Liver (tissue), 9 donors: Measurements from ENCODE around the gene TAF11L5. TPM values are rescaled to one million over a fixed set of nuclear protein-coding genes. Genes with fewer than 3 reads are reported as not detected.
"Not testable (repeated sequence)": the region's sequence is repeated elsewhere in the genome, so short reads cannot be mapped to it uniquely, and the experiment has no call there.

Source experiments
- DNase-seq: peaks from one replicate; pipeline ENCODE4 v3.0.0-alpha.2; 2017; ENCODE audit warnings: low spot score
- H3K27ac ChIP-seq, 2 donors: one replicate each; pipeline ENCODE4 v1.7.0; 2013; ENCODE audit warnings: inconsistent platforms in 2 of 2, low read length in 2 of 2, control low read depth in 1 of 2, low read depth in 1 of 2, mild to moderate bottlenecking in 1 of 2
- H3K27me3 ChIP-seq, 4 donors: one replicate each; pipeline versions ENCODE4 v1.6.1 to v1.7.0; 2013; ENCODE audit warnings: low read length in 3 of 4, inconsistent platforms in 1 of 4, mild to moderate bottlenecking in 1 of 4, moderate library complexity in 1 of 4; ENCODE audit not compliant: control insufficient read depth in 4 of 4, insufficient read depth in 4 of 4
- H3K36me3 ChIP-seq, 4 donors: one replicate each; pipeline versions ENCODE4 v1.6.1 to v1.7.0; 2013; ENCODE audit warnings: low read length in 3 of 4, mild to moderate bottlenecking in 3 of 4, low read depth in 1 of 4, moderate library complexity in 1 of 4; ENCODE audit not compliant: control insufficient read depth in 4 of 4, insufficient read depth in 3 of 4
- H3K4me1 ChIP-seq, 4 donors: one replicate each; pipeline versions ENCODE4 v1.6.1 to v1.7.0; 2013; ENCODE audit warnings: low read length in 3 of 4, mild to moderate bottlenecking in 3 of 4, moderate library complexity in 1 of 4; ENCODE audit not compliant: control insufficient read depth in 4 of 4, insufficient read depth in 4 of 4
- H3K4me3 ChIP-seq, 3 donors: one replicate each; pipeline versions ENCODE4 v1.6.1 to v1.7.0; 2013; ENCODE audit warnings: low read length in 3 of 3, control low read depth in 1 of 3, low read depth in 1 of 3, mild to moderate bottlenecking in 1 of 3
- H3K9ac ChIP-seq, 2 donors: one replicate each; pipeline ENCODE4 v1.7.0; 2013; ENCODE audit warnings: low read length in 2 of 2, mild to moderate bottlenecking in 2 of 2, moderate library complexity in 2 of 2, control low read depth in 1 of 2, low read depth in 1 of 2
- H3K9me3 ChIP-seq, 4 donors: one replicate each; pipeline versions ENCODE4 v1.6.1 to v1.7.0; 2013; ENCODE audit warnings: low read length in 3 of 4; ENCODE audit not compliant: control insufficient read depth in 4 of 4
- ATF3 ChIP-seq: IDR thresholded peaks from 2 replicates; pipeline ENCODE4 v1.6.1; 2016; ENCODE audit warnings: antibody characterized with exemption
- EGR1 ChIP-seq, 2 donors: IDR thresholded peaks; 2 replicates each; pipeline ENCODE4 v1.6.1; 2016 to 2018; ENCODE audit warnings: antibody characterized with exemption in 2 of 2, low read depth in 2 of 2
- FOXA1 ChIP-seq: IDR thresholded peaks from 2 replicates; pipeline ENCODE4 v1.6.1; 2016; ENCODE audit warnings: antibody characterized with exemption
- FOXA2 ChIP-seq: IDR thresholded peaks from 2 replicates; pipeline ENCODE4 v1.6.1; 2016; ENCODE audit warnings: antibody characterized with exemption
- GABPA ChIP-seq, 2 donors: IDR thresholded peaks in 1 of 2; conservative IDR thresholded peaks in 1 of 2; 2 replicates each; pipeline ENCODE4 v1.6.1; 2016; ENCODE audit warnings: antibody characterized with exemption in 2 of 2, mild to moderate bottlenecking in 1 of 2, moderate library complexity in 1 of 2
- HNF4A ChIP-seq, 2 donors: conservative IDR thresholded peaks; 2 replicates each; pipeline ENCODE4 v1.6.1; 2016; ENCODE audit warnings: antibody characterized with exemption in 2 of 2, mild to moderate bottlenecking in 2 of 2
- HNF4G ChIP-seq: IDR thresholded peaks from 2 replicates; pipeline ENCODE4 v1.6.1; 2016; ENCODE audit warnings: antibody characterized with exemption
- JUND ChIP-seq, 2 donors: IDR thresholded peaks; 2 replicates each; pipeline ENCODE4 v1.6.1; 2016; ENCODE audit warnings: antibody characterized with exemption in 2 of 2
- RAD21 ChIP-seq, 2 donors: IDR thresholded peaks; 2 replicates each; pipeline ENCODE4 v1.6.1; 2016; ENCODE audit warnings: antibody characterized with exemption in 2 of 2, mild to moderate bottlenecking in 2 of 2
- RXRA ChIP-seq, 2 donors: IDR thresholded peaks; 2 replicates each; pipeline ENCODE4 v1.6.1; 2017 to 2018; ENCODE audit warnings: antibody characterized with exemption in 2 of 2, mild to moderate bottlenecking in 1 of 2
- SP1 ChIP-seq: IDR thresholded peaks from 2 replicates; pipeline ENCODE4 v1.6.1; 2018; ENCODE audit warnings: antibody characterized with exemption, mild to moderate bottlenecking
- TAF1 ChIP-seq: conservative IDR thresholded peaks from 2 replicates; pipeline ENCODE4 v1.6.1; 2016; ENCODE audit warnings: antibody characterized with exemption, mild to moderate bottlenecking
- YY1 ChIP-seq: IDR thresholded peaks from 2 replicates; pipeline ENCODE4 v1.6.1; 2016; ENCODE audit warnings: antibody characterized with exemption, mild to moderate bottlenecking
- WGBS: extraction: QIAGEN DNeasy Blood & Tissue Kit; methylation state at CpG from one replicate; pipeline ENCODE4 v1.1.7; 2013; 5-methylcytosine and 5-hydroxymethylcytosine counted together
- polyA plus RNA-seq, 2 donors: library from polyadenylated mRNA; stranded (reverse) in 1 of 2; unstranded in 1 of 2; fragments of 200-250 nt in 1 of 2; fragments of >200 nt in 1 of 2; fragmentation: Nextera tagmentation in 1 of 2; extraction: Ambion mirVana in 1 of 2; gene quantifications; one replicate each; pipeline versions ENCODE4 v1.2.1 to v1.2.3, GENCODE V29; 2013 to 2015
- total RNA-seq, 2 donors: library from RNA; depleted of rRNA; stranded (reverse); fragments of >200 nt; gene quantifications; one replicate each; pipeline ENCODE4 v1.2.3, GENCODE V29; 2014
- TF ChIP-seq, protein P1 (sequence below): fragments of 150-350 bp; IDR thresholded peaks from 2 replicates; pipeline ENCODE4 v1.5.1; 2017; ENCODE audit warnings: improper control_type of control experiment, low read depth, low read length; ENCODE audit not compliant: missing input control
- TF ChIP-seq, protein P2 (sequence below): IDR thresholded peaks from 2 replicates; pipeline ENCODE4 v1.6.1; 2016; ENCODE audit warnings: antibody characterized with exemption
- TF ChIP-seq, protein P3 (sequence below): IDR thresholded peaks from 2 replicates; pipeline ENCODE4 v1.6.1; 2016; ENCODE audit warnings: antibody characterized with exemption
- donor health status: healthy.
- donor health status: healthy.
- donor health status: healthy.
- donor health status: healthy.
- donor health status: healthy.

TAF11L5 gene
- total RNA-seq: not detected
- not detected for polyA plus RNA-seq

DNA sequence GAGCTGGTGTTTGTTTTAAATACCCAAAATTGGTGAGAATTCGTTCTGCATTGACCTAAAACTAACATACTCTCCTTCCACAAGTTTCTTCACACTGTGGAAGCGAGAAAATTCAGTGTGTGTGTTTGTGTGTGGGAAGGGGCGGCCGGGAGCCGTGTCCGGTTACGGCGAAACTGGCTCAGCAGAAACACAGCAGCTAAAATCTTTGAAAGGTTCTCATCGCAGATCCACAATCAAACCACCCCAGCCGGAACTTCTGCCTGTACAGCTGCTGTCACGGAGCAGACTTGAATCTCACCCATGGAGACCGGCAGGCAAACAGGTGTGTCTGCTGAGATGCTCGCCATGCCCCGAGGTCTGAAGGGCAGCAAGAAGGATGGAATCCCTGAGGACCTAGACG lies at the start of gene TAF11L5:
TSS of gene TAF11L5 (plus strand) at position 301 of the 400 bp plus-strand sequence.
- not testable (repeated sequence) for DNase-seq
- no CpG with 5 or more reads among the region's 15 CpGs for WGBS

DNA sequence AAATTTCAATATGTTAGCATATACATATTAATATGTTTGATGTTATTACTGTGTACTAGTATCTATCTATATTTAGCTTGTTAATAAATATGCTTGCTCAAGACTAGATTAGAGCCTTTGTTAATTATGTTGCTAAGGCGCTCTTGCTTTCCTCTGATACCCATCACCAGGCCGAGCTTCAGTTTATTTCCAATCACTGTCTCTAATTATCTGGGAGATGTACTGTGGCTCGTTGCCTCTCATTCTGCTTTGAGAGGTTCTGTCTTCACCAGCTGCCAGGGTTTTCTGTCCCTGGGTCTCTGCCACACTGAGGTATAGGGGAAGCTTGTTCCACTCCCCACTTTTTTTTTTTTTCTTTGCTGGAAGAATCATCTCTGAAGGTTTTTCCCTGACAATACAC lies 48.0 kb upstream of the TAF11L5 start:
- H3K36me3 ChIP-seq: no peaks in the 10 kb centered on the region
- TF ChIP-seq YY1 (no peak), EGR1 (IDR thresholded peaks at IDR 0.05; ENCODE audit: low read depth in 2 of 2) (no peak), JUND (IDR thresholded peaks at IDR 0.05) (no peak), SP1 (no peak), RXRA (IDR thresholded peaks at IDR 0.05) (no peak), HNF4A (conservative IDR thresholded peaks at IDR 0.05) (no peak), TAF1 (no peak), GABPA (IDR thresholded peaks at IDR 0.05 in 1 of 2, conservative IDR thresholded peaks at IDR 0.05 in 1 of 2) (no peak), RAD21 (IDR thresholded peaks at IDR 0.05) (no peak), HNF4G (no peak), FOXA2 (no peak)
- TF ChIP-seq, protein P1, sequence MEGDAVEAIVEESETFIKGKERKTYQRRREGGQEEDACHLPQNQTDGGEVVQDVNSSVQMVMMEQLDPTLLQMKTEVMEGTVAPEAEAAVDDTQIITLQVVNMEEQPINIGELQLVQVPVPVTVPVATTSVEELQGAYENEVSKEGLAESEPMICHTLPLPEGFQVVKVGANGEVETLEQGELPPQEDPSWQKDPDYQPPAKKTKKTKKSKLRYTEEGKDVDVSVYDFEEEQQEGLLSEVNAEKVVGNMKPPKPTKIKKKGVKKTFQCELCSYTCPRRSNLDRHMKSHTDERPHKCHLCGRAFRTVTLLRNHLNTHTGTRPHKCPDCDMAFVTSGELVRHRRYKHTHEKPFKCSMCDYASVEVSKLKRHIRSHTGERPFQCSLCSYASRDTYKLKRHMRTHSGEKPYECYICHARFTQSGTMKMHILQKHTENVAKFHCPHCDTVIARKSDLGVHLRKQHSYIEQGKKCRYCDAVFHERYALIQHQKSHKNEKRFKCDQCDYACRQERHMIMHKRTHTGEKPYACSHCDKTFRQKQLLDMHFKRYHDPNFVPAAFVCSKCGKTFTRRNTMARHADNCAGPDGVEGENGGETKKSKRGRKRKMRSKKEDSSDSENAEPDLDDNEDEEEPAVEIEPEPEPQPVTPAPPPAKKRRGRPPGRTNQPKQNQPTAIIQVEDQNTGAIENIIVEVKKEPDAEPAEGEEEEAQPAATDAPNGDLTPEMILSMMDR: no peak
- TF ChIP-seq, protein P2, sequence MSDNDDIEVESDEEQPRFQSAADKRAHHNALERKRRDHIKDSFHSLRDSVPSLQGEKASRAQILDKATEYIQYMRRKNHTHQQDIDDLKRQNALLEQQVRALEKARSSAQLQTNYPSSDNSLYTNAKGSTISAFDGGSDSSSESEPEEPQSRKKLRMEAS: no peak
- TF ChIP-seq, protein P3, sequence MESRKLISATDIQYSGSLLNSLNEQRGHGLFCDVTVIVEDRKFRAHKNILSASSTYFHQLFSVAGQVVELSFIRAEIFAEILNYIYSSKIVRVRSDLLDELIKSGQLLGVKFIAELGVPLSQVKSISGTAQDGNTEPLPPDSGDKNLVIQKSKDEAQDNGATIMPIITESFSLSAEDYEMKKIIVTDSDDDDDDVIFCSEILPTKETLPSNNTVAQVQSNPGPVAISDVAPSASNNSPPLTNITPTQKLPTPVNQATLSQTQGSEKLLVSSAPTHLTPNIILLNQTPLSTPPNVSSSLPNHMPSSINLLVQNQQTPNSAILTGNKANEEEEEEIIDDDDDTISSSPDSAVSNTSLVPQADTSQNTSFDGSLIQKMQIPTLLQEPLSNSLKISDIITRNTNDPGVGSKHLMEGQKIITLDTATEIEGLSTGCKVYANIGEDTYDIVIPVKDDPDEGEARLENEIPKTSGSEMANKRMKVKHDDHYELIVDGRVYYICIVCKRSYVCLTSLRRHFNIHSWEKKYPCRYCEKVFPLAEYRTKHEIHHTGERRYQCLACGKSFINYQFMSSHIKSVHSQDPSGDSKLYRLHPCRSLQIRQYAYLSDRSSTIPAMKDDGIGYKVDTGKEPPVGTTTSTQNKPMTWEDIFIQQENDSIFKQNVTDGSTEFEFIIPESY: no peak
- no peaks in the 10 kb centered on the region for H3K9me3 ChIP-seq
- 75% methylated on average over 3 of the region's 3 CpGs for WGBS
- no peak overlapping the region for H3K9ac ChIP-seq
- DNase-seq: no peak
- no peaks in the 10 kb centered on the region for H3K4me1 ChIP-seq
- no peak overlapping the region for H3K27ac ChIP-seq
- no peak overlapping the region for H3K4me3 ChIP-seq
- peaks cover 0 to 2% (median 0%) of the 10 kb centered on the region in 4 donors for H3K27me3 ChIP-seq

More for the DNA sequence above, at the start of gene TAF11L5:
- H3K9ac ChIP-seq, H3K27ac ChIP-seq, H3K4me1 ChIP-seq, H3K27me3 ChIP-seq, H3K36me3 ChIP-seq, H3K9me3 ChIP-seq, H3K4me3 ChIP-seq: not testable (repeated sequence)

GRCh38 chr5:17477573-17478265 lies 47.3 kb upstream of the TAF11L5 start:
- H3K27ac ChIP-seq: no peak overlapping the region
- TF ChIP-seq FOXA1 (no peak), EGR1 (IDR thresholded peaks at IDR 0.05; ENCODE audit: low read depth in 2 of 2) (no peak), ATF3 (no peak), SP1 (no peak), YY1 (no peak)
- no peak overlapping the region for H3K9ac ChIP-seq
- DNase-seq: no peak
- H3K4me1 ChIP-seq: no peaks in the 10 kb centered on the region
- WGBS: 63% methylated on average over 7 of the region's 7 CpGs
- peaks cover 0 to 2% (median 0%) of the 10 kb centered on the region in 4 donors for H3K27me3 ChIP-seq
- no peaks in the 10 kb centered on the region for H3K9me3 ChIP-seq
- H3K36me3 ChIP-seq: no peaks in the 10 kb centered on the region
- no peak overlapping the region for H3K4me3 ChIP-seq
